ENCODE measurements around the gene SUCNR1.
"Not testable (repeated sequence)": the region's sequence is repeated elsewhere in the genome, so short reads cannot be mapped to it uniquely, and the experiment has no call there.

The SUCNR1 gene

DNA sequence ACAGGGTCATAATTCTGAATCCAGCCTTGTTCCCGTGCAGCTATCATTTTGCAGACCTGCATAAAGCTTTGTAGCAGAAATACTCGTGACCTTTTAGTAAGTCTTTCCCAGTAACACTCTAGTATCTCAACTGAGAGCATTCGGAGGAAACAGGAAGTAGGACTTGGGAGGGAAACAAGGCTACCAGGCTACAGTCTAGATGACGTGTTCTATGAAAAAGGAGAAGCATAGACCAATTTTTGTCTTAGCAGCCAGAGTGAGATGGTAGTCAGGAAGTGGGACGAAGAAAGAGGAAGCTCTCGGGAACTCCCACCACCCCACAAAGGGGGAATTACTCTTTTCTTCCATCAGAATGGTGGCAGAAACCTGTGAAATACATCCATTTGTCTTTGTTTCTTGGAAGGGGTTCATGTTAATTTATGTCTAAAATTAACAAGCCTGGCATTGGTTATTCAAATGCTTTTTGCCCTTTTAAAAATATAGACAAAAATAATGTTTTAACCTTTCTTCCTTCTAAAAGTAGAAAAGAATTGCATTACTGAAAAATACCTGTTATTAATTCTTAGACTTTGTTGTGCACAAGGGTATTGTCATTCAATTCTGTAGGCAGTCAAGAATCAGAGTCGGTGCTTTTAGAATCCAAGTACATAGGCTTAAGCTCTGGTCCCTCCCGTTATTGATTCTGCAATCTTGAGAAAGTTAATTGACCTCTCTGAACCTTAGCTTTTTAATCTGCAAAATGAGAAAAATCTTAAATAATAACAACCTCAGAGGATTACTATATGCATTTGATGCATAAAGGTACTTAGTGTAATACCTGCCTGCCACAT lies 1.6 kb upstream of the SUCNR1 start:
- no peak for DNase-seq (ENCODE audit: low spot score)

DNA sequence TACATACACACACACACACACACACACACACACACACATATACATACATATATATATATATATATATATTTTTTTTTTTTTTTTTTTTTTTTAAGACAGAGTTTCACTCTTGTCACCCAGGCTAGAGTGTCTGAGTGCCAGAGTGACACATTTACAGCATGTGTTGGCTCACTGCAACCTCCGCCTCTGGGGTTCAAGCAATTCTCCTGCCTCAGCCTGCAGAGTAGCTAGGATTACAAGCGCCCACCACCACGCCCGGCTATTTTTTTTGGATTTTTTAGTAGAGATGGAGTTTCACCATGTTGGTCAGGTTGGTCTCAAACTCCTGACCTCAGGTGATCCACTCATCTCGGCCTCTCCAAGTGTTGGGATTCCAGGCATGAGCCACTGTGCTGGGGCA lies 636 bp downstream of the SUCNR1 start:
- DNase-seq (ENCODE audit: low spot score): not testable (repeated sequence)

DNA sequence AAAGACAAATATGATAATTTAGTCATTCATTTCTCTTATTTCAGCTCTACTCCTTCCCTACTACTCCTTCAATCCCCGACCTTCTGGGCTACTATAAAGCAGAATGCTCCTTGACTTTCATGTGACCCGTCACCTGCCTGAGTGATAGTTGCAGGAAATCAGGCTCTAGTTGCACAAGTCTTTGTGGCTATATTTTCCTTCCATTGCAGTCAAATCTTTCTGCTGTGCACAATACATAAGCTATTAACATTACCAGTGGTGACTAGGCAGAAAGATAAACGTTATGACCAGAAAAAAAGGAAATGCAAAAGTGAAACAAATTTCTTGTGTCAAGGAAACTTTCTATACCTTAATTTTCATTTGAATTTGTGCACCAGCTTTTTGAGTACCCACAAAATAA lies 2.3 kb downstream of the SUCNR1 start:
- DNase-seq (ENCODE audit: low spot score): no peak

GRCh38 chr3:151877269-151877668 lies 3.8 kb downstream of the SUCNR1 start:
- DNase-seq (ENCODE audit: low spot score): no peak

- no peak for DNase-seq (ENCODE audit: low spot score)
Observed at GRCh38 chr3:151878465-151878864, 5.0 kb downstream of the SUCNR1 start.

DNA sequence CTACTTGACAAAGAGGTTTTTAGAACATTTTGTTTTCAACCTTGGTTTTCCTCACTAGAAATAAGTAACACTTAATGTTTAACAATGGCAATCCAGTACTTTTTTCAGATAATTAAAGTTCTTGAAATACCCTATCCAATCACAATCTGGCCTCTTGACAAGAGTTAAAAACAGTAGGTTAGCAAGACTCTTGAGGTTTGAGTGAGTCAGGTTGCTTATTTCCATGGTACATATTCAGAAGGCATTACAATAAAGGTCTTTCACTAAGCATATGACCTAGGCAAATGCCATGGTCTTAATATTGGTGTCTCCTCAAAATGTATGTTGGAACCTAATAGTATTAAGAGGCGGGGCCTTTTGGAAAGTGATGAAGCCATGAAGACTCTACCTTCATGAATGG lies 5.6 kb downstream of the SUCNR1 start:
- no peak for DNase-seq (ENCODE audit: low spot score)

GRCh38 chr3:151879679-151880415 lies 6.4 kb downstream of the SUCNR1 start:
- no peak for DNase-seq (ENCODE audit: low spot score)

GRCh38 chr3:151880416-151880690 lies 6.9 kb downstream of the SUCNR1 start:
- DNase-seq (ENCODE audit: low spot score): no peak

DNA sequence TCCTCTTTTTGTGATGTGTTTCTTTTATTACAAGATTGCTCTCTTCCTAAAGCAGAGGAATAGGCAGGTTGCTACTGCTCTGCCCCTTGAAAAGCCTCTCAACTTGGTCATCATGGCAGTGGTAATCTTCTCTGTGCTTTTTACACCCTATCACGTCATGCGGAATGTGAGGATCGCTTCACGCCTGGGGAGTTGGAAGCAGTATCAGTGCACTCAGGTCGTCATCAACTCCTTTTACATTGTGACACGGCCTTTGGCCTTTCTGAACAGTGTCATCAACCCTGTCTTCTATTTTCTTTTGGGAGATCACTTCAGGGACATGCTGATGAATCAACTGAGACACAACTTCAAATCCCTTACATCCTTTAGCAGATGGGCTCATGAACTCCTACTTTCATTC lies 7.7 kb downstream of the SUCNR1 start:
- DNase-seq (ENCODE audit: low spot score): no peak

DNA sequence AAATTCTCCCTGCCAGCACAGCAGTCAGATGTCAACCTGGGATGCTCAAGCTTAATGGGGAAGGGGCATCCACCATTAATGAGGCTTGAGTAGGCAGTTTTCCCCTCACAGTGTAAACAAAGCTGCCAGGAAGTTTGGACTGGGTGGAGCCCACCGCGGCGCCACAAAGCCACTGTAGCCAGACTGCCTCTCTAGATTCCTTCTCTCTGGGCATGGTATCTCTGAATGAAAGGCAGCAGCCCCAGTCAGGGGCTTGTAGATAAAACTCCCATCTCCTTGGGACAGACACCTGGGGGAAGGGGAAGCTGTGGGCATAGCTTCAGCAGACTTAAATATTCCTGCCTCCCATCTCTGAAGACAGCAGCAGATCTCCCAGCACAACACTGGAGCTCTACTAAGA lies 12.0 kb downstream of the SUCNR1 start:
- DNase-seq (ENCODE audit: low spot score): not testable (repeated sequence)

- DNase-seq (ENCODE audit: low spot score): not testable (repeated sequence)
Observed at GRCh38 chr3:151887450-151888211, 14.2 kb downstream of the SUCNR1 start.

GRCh38 chr3:151890721-151891141 lies 17.3 kb downstream of the SUCNR1 start:
- no peak for DNase-seq (ENCODE audit: low spot score)

DNA sequence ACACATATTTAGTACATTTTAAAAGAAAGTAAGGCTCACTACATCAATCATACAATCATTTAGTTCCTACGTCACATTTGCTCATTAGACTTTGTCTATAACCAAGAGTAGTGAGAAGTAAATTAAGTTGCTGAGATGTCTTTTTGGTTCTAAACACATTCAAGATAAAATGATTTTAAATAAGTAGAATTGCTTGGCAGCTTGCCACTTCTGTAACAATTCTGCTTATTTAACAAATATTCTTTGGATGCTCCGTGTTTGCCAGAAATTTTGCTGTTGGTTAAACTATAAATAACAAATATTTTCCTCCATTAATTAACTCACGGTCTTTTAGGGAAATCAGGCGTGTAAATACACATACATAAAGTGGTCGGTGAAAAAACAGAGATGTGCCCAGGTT lies 18.3 kb downstream of the SUCNR1 start:
- DNase-seq (ENCODE audit: low spot score): no peak

GRCh38 chr3:151894219-151894618 lies 20.8 kb downstream of the SUCNR1 start:
- DNase-seq (ENCODE audit: low spot score): no peak

DNA sequence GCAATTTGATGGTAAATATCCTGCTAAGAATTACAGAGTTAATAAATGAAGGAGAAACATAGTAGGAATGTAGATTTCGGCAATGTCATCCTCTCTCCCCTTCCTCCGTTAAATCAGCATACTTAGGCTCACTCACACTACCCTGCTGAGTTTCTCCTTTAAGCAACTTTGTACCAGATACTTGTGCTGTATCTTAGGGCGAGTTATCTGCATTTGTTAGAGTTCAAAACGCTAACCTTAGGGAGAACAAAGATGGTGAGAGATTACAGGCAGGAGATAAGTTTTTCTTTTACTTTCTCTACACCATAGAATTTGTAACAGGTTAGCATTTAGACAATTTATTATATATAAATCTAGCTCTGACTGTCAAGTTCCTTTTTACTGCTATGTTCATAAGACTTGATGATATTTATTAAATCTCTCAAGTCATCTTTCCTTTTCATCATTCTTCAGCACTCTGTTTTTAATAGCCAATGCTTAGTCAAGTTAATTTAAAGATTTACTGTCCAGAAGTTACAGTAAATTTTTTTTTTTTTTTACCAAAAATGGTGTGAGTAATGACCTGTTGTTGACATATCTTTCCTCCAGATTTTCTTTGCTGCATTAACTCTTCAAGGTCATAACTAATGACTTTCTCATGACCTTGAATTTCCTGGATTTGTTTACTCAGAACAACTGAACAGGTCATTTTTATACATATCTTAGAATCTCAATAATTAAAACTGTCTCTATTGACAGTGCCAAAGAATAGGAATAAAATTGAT lies 22.2 kb downstream of the SUCNR1 start:
- DNase-seq (ENCODE audit: low spot score): no peak

DNA sequence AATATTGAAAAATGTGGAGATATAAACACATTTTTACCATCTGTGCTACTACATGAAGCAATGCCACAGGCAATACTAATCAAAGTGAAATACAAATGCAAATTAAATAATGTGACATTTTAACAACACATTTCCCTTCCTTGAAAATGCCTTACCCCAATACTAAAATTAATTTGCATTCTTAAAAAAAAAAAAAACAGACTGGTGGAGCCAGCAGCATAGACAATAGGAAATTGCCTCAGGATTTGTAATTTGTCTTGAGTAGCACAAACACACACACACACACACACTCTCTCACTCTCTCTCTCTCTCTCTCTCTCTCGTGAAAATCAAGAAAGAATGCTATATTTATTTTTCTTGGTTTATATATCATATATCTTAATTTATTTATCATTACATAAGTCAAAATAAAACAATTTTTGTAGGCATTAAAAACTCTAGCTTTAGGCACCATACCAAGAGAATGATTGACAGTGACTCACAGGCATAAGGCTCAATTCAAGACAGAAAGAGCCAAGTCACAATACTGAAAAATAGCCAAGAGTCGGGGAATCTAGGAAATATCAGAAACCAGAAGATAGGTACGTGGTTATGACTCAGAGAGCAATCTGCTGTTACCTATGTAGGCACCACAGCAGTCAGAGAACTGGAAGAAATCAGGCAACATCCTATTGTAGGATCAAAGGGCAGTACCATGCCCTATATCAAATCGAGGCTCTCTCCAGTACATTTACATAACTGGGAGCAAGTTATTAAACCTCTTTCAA lies 23.0 kb downstream of the SUCNR1 start:
- DNase-seq (ENCODE audit: low spot score): no peak

GRCh38 chr3:151898121-151898520 lies 24.7 kb downstream of the SUCNR1 start:
- not testable (repeated sequence) for DNase-seq (ENCODE audit: low spot score)

- not testable (repeated sequence) for DNase-seq (ENCODE audit: low spot score)
Observed at GRCh38 chr3:151898564-151899261, 25.3 kb downstream of the SUCNR1 start.

- DNase-seq (ENCODE audit: low spot score): no peak
Observed at GRCh38 chr3:151899996-151900395, 26.6 kb downstream of the SUCNR1 start.

DNA sequence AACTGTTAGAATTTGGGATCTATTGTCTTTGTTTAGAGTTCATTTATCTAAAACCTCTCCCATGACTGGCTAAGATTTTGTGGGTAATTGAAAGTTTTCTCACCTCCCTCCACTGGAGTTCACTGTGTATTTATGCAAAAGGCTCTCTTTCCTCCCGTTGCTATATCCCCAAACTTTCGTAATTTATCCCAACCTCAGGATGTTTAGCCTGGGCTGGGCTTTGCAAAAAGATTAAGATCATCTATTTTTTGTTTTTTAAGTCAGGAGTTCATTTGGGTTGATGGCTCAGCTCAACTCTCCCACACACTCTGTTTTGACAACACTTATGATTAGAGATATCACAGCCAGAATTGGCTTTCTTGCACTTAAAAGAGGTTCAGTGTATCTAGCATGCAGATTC lies 27.0 kb downstream of the SUCNR1 start:
- DNase-seq (ENCODE audit: low spot score): no peak

Data from hepatic stellate cell (primary cell).